SH-SY5Y (cell line): Measurements from ENCODE around the gene PLPP4.

Experiments
- GATA2 ChIP-seq: IDR thresholded peaks from 2 replicates; pipeline ENCODE4 v1.6.1; 2011; ENCODE audit warnings: mild to moderate bottlenecking, low read depth, low read length
- GATA3 ChIP-seq: IDR thresholded peaks from 2 replicates; pipeline ENCODE4 v1.6.1; 2011; ENCODE audit warnings: low read depth, mild to moderate bottlenecking, low read length, moderate library complexity

DNA sequence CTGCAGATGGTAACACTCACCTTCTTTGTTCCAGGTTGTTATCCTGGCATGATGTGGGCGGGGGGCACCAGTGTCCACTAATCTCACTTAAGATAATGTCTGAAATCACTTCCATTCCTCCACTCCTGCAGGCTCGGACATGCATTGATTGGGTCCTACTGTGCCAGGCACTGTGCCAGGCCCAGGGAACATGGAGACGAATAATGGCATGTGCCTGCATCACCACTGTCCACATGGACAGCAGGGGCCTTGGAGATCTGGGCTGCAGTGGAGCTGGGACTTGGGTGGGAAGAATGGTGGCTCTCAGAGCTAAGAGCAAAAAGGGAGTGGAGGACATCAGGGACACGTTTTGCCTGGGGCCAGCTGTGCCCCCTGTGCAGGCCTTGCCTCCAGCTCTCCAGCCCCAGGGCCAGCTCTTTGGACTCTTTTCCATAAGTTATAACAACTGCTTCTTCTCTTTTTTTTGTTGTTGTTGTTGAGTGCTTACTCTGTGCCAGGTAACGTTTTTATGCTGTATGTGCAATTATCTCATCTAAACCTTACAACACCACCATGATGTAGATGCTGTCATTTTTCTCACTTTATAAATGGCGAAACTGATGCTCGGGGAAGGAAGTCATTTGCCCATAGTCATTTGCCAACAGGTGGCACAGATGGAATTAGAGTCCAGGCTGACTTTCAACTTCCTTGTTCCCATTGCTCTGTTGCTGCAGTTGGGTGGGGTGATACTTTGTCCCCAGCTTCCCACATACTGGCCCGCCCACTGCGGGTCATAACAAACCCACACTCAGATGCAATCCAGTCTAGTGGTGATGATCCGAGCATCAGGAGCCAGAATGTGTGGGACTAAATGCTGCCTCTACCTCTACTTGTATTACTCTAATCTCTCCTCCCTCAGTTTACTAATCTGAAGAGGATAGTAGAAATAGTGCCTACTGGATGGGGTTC lies 19.1 kb downstream of the PLPP4 start:
- no peak for TF ChIP-seq GATA2
- no peak for TF ChIP-seq GATA3
